Esophagus squamous epithelium (tissue), 4 donors: ENCODE results near the gene PTPRG.

Source experiments
- CTCF ChIP-seq, 6 experiments: fragments of 450-650 bp in 4 of 6; fragments of 200-600 bp in 2 of 6; sonication (generic) in 2 of 6; IDR thresholded peaks; one replicate each; pipeline ENCODE4 v1.5.1; 2016 to 2019; ENCODE audit warnings: antibody characterized with exemption in 6 of 6, mild to moderate bottlenecking in 4 of 6, moderate library complexity in 4 of 6
- POLR2A ChIP-seq, 4 donors: fragments of 450-650 bp; IDR thresholded peaks; one replicate each; pipeline ENCODE4 v1.6.1; 2017; ENCODE audit warnings: antibody characterized with exemption in 4 of 4, mild to moderate bottlenecking in 4 of 4, moderate library complexity in 3 of 4

GRCh38 chr3:61901496-61901895 lies 340.1 kb downstream of the PTPRG start:
- no peak for TF ChIP-seq CTCF (IDR thresholded peaks at IDR 0.05)
- TF ChIP-seq POLR2A (IDR thresholded peaks at IDR 0.05): no peak
